K562 (cell line): Measurements from ENCODE around the gene GASK1A. TPM values are rescaled to one million over a fixed set of nuclear protein-coding genes. Genes with fewer than 3 reads are reported as not detected.
A peak's percentile ranks its signal among the peaks of the same experiment; 100 is the strongest.

Experiments used
- ATAC-seq: fragments of 200-7000 bp; cut with Tn5 transposase; 3 replicates; pipeline ENCODE4 v1.9.1; 2020; ENCODE audit warnings: moderate library complexity
- BruUV-seq: library from RNA; stranded (reverse); fragments of 400-500 nt; replicated peaks from 2 replicates; lab custom pipeline; 2021; lab: Mats Ljungman, UMichigan
- CTCF ChIA-PET: fragments of 300-600 bp; formaldehyde crosslinking; extraction: SDS; loops from one replicate; lab custom pipeline; 2021; ENCODE audit warnings: low intra/inter-chr PET ratio; lab: Yijun Ruan, JAX
- POLR2A ChIA-PET: fragments of 300-600, 350-650 bp; sonication (Branson Sonifier 250); formaldehyde crosslinking; extraction: SDS; loops from one replicate; lab custom pipeline; 2021; ENCODE audit warnings: antibody characterized with exemption, inconsistent platforms; lab: Yijun Ruan, JAX
- DNase-seq, 4 experiments: peaks; one replicate each; pipeline versions ENCODE4 v3.0.0 to v3.0.0-alpha.2; 2011 to 2018; ENCODE audit warnings: low spot score in 3 of 4, mixed read lengths in 3 of 4; ENCODE audit errors: extremely low read depth in 1 of 4
- FAIRE-seq: peaks from 2 replicates; lab custom pipeline; 2011; peaks lifted over from hg19 to GRCh38; lab: Jason Lieb, UNC
- H2AFZ ChIP-seq: 2 replicates; pipeline ENCODE4 v1.6.0; 2011; ENCODE audit warnings: low read depth, low read length, control low read depth, inconsistent platforms
- H3K27ac ChIP-seq: fragments of 200-600 bp; 3 replicates; pipeline ENCODE4 v1.8.0; 2011; ENCODE audit warnings: low read depth, mild to moderate bottlenecking, control low read depth, inconsistent platforms, low read length, moderate library complexity, mixed read lengths; ENCODE audit errors: extremely low read depth
- H3K27me3 ChIP-seq, 2 experiments: fragments of 300-600 bp in 1 of 2; 2 replicates in 1 of 2; 3 replicates in 1 of 2; pipeline versions ENCODE4 v1.6.0 to v1.8.0; 2011; ENCODE audit warnings: inconsistent platforms in 2 of 2, low read length in 2 of 2, mild to moderate bottlenecking in 1 of 2, mixed read lengths in 1 of 2, moderate library complexity in 1 of 2; ENCODE audit not compliant: control insufficient read depth in 2 of 2, insufficient read depth in 2 of 2
- H3K36me3 ChIP-seq: fragments of 300-600 bp; 3 replicates; pipeline ENCODE4 v1.8.0; 2011; ENCODE audit warnings: mild to moderate bottlenecking, low read length, inconsistent platforms; ENCODE audit not compliant: control insufficient read depth, insufficient read depth
- H3K4me1 ChIP-seq, 2 experiments: fragments of 200-600 bp in 1 of 2; replicated peaks in 1 of 2; 2 replicates in 1 of 2; 3 replicates in 1 of 2; pipeline versions ENCODE4 v1.5.1 to v1.8.0; 2011; ENCODE audit warnings: inconsistent platforms in 2 of 2, low read length in 2 of 2, mild to moderate bottlenecking in 1 of 2, mixed read lengths in 1 of 2, moderate library complexity in 1 of 2; ENCODE audit not compliant: control insufficient read depth in 2 of 2, insufficient read depth in 2 of 2
- H3K4me2 ChIP-seq: 2 replicates; pipeline ENCODE4 v1.6.1; 2011; ENCODE audit warnings: low read length, control low read depth, inconsistent platforms, mixed read lengths; ENCODE audit not compliant: insufficient read depth
- H3K4me3 ChIP-seq: fragments of 200-600 bp; sonication (generic), shearing (Covaris generic); 2 replicates; pipeline ENCODE4 v1.5.1; 2016; ENCODE audit warnings: control low read depth, inconsistent platforms
- H3K79me2 ChIP-seq: fragments of 200-600 bp; 3 replicates; pipeline ENCODE4 v1.8.0; 2011; ENCODE audit warnings: low read length, inconsistent platforms; ENCODE audit not compliant: control insufficient read depth, insufficient read depth
- H3K9ac ChIP-seq, 2 experiments: 2 replicates each; pipeline versions ENCODE4 v1.6.0 to v1.6.1; 2011; ENCODE audit warnings: low read depth in 2 of 2, low read length in 2 of 2, control low read depth in 1 of 2, inconsistent platforms in 1 of 2, mild to moderate bottlenecking in 1 of 2, mixed read lengths in 1 of 2; ENCODE audit not compliant: insufficient read depth in 1 of 2
- H3K9me1 ChIP-seq: one replicate; pipeline ENCODE4 v1.6.0; 2011; ENCODE audit warnings: inconsistent platforms, mild to moderate bottlenecking, low read length, moderate library complexity; ENCODE audit not compliant: control insufficient read depth, insufficient read depth
- H3K9me3 ChIP-seq: replicated peaks from 2 replicates; pipeline ENCODE4 v1.5.1; 2011; ENCODE audit warnings: low read depth, low read length, inconsistent platforms; ENCODE audit not compliant: control insufficient read depth, insufficient read depth
- H4K20me1 ChIP-seq: replicated peaks from 2 replicates; pipeline ENCODE4 v1.6.1; 2011; ENCODE audit warnings: low read length, inconsistent platforms, mixed read lengths; ENCODE audit not compliant: control insufficient read depth, insufficient read depth
- ZNF57 ChIP-seq: fragments of 450-650 bp; formaldehyde crosslinking; IDR thresholded peaks from 2 replicates; pipeline ENCODE4 v1.4.0; 2020; ENCODE audit warnings: mild to moderate bottlenecking, moderate library complexity
- WGBS: fragments of 100-300 bp; shearing (Covaris generic); methylation state at CpG from one replicate; pipeline ENCODE4 v1.1.6; 2016; ENCODE audit warnings: low coverage, mixed read lengths; ENCODE audit not compliant: insufficient coverage; ENCODE audit errors: missing lambda C conversion rate; 5-methylcytosine and 5-hydroxymethylcytosine counted together
- in situ Hi-C: fragments of 300-500 bp; cut with MboI; formaldehyde crosslinking; loops from 4 replicates; pipeline ENCODE4 v1.15.0; 2018; ENCODE audit warnings: inconsistent platforms, mixed read lengths
- intact Hi-C: fragments of 100-400 bp; cut with micrococcal nuclease; formaldehyde crosslinking; loops from 2 replicates; pipeline ENCODE4 v1.14.2; 2022
- polyA plus RNA-seq, 8 experiments: library from polyadenylated mRNA; depleted of rRNA in 4 of 8; stranded (reverse) in 5 of 8; unstranded in 3 of 8; fragments of >200 nt; fragmentation: Nextera tagmentation in 2 of 8; fragmentation: Illumina TruSeq in 1 of 8; extraction: Ambion mirVana in 2 of 8; extraction: Trizol in 1 of 8; gene quantifications; 2 replicates each; pipeline versions ENCODE4 v1.2.1 to v1.2.3, GENCODE V29; 2011 to 2014; ENCODE audit warnings: inconsistent platforms in 1 of 8, missing spikeins in 1 of 8
- total RNA-seq, 7 experiments: library from RNA; depleted of rRNA in 6 of 7; stranded (reverse); fragments of >200 nt in 6 of 7; fragmentation: Illumina TruSeq in 2 of 7; extraction: Trizol in 2 of 7; gene quantifications; 2 replicates each; pipeline versions ENCODE4 v1.2.1 to v1.2.3, GENCODE V29; 2011 to 2021; ENCODE audit warnings: low replicate concordance in 1 of 7
- TF ChIP-seq, protein P1 (sequence below): fragments of 450-650 bp; formaldehyde crosslinking; IDR thresholded peaks from 2 replicates; pipeline ENCODE4 v1.4.0; 2020; ENCODE audit warnings: mild to moderate bottlenecking, mixed read lengths

The GASK1A gene
- total and polyA plus RNA-seq, 9 of the 15 experiments (the other 6 are each of a cell fraction or from before 2014, with no cell fraction given): 0.04 to 0.11 (median 0.05) TPM; not detected in 5

DNA sequence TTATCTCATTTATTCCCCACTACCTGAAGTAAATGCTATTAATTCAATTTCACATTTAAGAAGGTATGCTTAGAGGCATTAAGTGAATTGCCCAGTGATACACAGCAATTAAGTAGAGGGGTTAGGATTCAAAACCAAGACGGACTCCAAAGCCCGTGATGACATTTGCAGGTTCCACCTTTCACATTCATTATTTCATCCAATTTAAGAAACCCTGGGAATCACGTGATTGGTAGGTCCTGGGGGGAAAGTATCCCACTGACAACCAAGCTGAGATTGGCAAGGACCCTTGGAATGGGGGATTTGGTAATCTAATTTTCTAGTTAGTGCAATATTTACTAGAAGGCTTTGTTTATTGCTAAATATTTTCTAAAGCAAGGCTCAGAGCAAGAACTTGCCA lies 124.9 kb downstream of the GASK1A start:
- no peak overlapping the region for H3K4me2 ChIP-seq

More for the DNA sequence above, 124.9 kb downstream of the GASK1A start:
- Histone ChIP-seq H3K27ac (no peak overlapping the region), H2AFZ (no peak overlapping the region), H3K4me1 (peaks cover 20 to 21% of the 10 kb centered on the region in 2 experiments; a peak in 4 of 5 replicates), H4K20me1 (peaks cover 39% of the 10 kb centered on the region), H3K4me3 (no peak overlapping the region), H3K9me1 (no peaks in the 10 kb centered on the region), H3K9me3 (no peaks in the 10 kb centered on the region), H3K79me2 (peaks cover 12% of the 10 kb centered on the region; the same call in 2 of the 3 replicates), H3K27me3 (no peaks in the 10 kb centered on the region), H3K36me3 (no peaks in the 10 kb centered on the region), H3K9ac (no peak overlapping the region)
- FAIRE-seq (no peak), ATAC-seq (no peak), DNase-seq (no peak)
- in situ Hi-C loops (no loop called here), intact Hi-C loops (no loop called here)
- ChIA-PET CTCF (no interaction called here), POLR2A (interaction anchor here (0.8 to 2.0 kb wide), 3 partner anchors 10 to 301 kb away, joined by 3 to 4 read pairs (median 4); no protein-coding TSS in a partner anchor)
- BruUV-seq: no TSS peak
- TF ChIP-seq, protein P1, sequence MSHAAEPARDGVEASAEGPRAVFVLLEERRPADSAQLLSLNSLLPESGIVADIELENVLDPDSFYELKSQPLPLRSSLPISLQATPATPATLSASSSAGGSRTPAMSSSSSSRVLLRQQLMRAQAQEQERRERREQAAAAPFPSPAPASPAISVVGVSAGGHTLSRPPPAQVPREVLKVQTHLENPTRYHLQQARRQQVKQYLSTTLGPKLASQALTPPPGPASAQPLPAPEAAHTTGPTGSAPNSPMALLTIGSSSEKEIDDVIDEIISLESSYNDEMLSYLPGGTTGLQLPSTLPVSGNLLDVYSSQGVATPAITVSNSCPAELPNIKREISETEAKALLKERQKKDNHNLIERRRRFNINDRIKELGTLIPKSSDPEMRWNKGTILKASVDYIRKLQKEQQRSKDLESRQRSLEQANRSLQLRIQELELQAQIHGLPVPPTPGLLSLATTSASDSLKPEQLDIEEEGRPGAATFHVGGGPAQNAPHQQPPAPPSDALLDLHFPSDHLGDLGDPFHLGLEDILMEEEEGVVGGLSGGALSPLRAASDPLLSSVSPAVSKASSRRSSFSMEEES (CRISPR knock-in tag): peak; percentile 83
- TF ChIP-seq ZNF57 (CRISPR knock-in tag): no peak
- WGBS: 57% methylated on average over 3 of the region's 3 CpGs
